Measurements from ENCODE around the gene NUTM1. TPM values are rescaled to one million over a fixed set of nuclear protein-coding genes. Genes with fewer than 3 reads are reported as not detected.

NUTM1 gene
- total and polyA plus RNA-seq, 2 of the 13 experiments (the other 11 are each of a cell fraction or from before 2014, with no cell fraction given) = not detected

GRCh38 chr15:34347951-34348638 lies 5.0 kb downstream of the NUTM1 start:
- in situ Hi-C loops (cut with HindIII; ENCODE audit: extremely low pct_ligation_motif_present, low pct_unique_long_range_greater_than_20kb) = no loop called here
- intact Hi-C loops (cut with micrococcal nuclease; ENCODE audit: unreplicated experiment) = loop anchor here (10.0 kb wide), 1 partner anchor 243 kb away; the partner anchor contains the start of genes EMC7 and PGBD4
- H3K4me1 ChIP-seq (ENCODE audit: insufficient read depth, low read length) = no peaks in the 10 kb centered on the region
- FAIRE-seq (no peak), ATAC-seq (no peak), DNase-seq (ENCODE audit: low spot score) (no peak)
- 51% methylated on average over 10 of the region's 13 CpGs for WGBS (ENCODE audit: low lambda C conversion rate)
- no peak overlapping the region for H3K4me3 ChIP-seq (replicated peaks in 1 of 3; ENCODE audit: insufficient read depth in 1 of 3, low read depth in 2 of 3, low read length in 3 of 3)
- no TSS peak for BruUV-seq (replicated peaks)
- peaks cover 2 to 14% of the 10 kb centered on the region in 2 experiments; a peak in 4 of 5 replicates for H3K27me3 ChIP-seq (ENCODE audit: control insufficient read depth in 1 of 2, insufficient read depth in 2 of 2, low read length in 2 of 2)
- no peaks in the 10 kb centered on the region for H3K36me3 ChIP-seq (replicated peaks in 1 of 2; ENCODE audit: control insufficient read depth in 1 of 2, insufficient read depth in 2 of 2, low read length in 2 of 2)
- ChIA-PET POLR2A (no interaction called here), CTCF (ENCODE audit: low intra/inter-chr PET ratio, low total read pairs) (no interaction called here)
- no peaks in the 10 kb centered on the region for H4K20me1 ChIP-seq (ENCODE audit: insufficient read depth, low read length)
- H3K9me3 ChIP-seq (ENCODE audit: low read length) = no peaks in the 10 kb centered on the region
- H3K9ac ChIP-seq (ENCODE audit: insufficient read depth, low read depth, low read length) = no peak overlapping the region
- no peak overlapping the region for H3K4me2 ChIP-seq (ENCODE audit: low read depth, low read length)
- H3K79me2 ChIP-seq (ENCODE audit: insufficient read depth, low read length) = no peaks in the 10 kb centered on the region
- no peak overlapping the region for H3K27ac ChIP-seq (ENCODE audit: extremely low read length, insufficient read depth, low read length)
- H2AFZ ChIP-seq (ENCODE audit: low read length) = no peak overlapping the region
- TF ChIP-seq, protein P1, sequence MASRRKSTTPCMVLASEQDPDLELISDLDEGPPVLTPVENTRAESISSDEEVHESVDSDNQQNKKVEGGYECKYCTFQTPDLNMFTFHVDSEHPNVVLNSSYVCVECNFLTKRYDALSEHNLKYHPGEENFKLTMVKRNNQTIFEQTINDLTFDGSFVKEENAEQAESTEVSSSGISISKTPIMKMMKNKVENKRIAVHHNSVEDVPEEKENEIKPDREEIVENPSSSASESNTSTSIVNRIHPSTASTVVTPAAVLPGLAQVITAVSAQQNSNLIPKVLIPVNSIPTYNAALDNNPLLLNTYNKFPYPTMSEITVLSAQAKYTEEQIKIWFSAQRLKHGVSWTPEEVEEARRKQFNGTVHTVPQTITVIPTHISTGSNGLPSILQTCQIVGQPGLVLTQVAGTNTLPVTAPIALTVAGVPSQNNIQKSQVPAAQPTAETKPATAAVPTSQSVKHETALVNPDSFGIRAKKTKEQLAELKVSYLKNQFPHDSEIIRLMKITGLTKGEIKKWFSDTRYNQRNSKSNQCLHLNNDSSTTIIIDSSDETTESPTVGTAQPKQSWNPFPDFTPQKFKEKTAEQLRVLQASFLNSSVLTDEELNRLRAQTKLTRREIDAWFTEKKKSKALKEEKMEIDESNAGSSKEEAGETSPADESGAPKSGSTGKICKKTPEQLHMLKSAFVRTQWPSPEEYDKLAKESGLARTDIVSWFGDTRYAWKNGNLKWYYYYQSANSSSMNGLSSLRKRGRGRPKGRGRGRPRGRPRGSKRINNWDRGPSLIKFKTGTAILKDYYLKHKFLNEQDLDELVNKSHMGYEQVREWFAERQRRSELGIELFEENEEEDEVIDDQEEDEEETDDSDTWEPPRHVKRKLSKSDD (CRISPR knock-in tag; IDR thresholded peaks at IDR 0.05; ENCODE audit: low read depth) = no peak
- no peak for TF ChIP-seq GPN1 (CRISPR knock-in tag; IDR thresholded peaks at IDR 0.05; ENCODE audit: borderline replicate concordance)
- no peak for TF ChIP-seq STAT5B (CRISPR knock-in tag; IDR thresholded peaks at IDR 0.05)
- no peak for TF ChIP-seq PCBP1 (IDR thresholded peaks at IDR 0.05; ENCODE audit: borderline replicate concordance, low read depth, low read length)
- TF ChIP-seq, protein P2, sequence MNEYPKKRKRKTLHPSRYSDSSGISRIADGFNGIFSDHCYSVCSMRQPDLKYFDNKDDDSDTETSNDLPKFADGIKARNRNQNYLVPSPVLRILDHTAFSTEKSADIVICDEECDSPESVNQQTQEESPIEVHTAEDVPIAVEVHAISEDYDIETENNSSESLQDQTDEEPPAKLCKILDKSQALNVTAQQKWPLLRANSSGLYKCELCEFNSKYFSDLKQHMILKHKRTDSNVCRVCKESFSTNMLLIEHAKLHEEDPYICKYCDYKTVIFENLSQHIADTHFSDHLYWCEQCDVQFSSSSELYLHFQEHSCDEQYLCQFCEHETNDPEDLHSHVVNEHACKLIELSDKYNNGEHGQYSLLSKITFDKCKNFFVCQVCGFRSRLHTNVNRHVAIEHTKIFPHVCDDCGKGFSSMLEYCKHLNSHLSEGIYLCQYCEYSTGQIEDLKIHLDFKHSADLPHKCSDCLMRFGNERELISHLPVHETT (CRISPR knock-in tag; conservative IDR thresholded peaks at IDR 0.05) = no peak
- no peak for TF ChIP-seq FOXC1 (CRISPR knock-in tag; IDR thresholded peaks at IDR 0.05; ENCODE audit: borderline replicate concordance)
- no peak for TF ChIP-seq IKZF5 (CRISPR knock-in tag; IDR thresholded peaks at IDR 0.05)
- TF ChIP-seq DRAP1 (CRISPR knock-in tag; IDR thresholded peaks at IDR 0.05) = no peak
- TF ChIP-seq ZNF264 (CRISPR knock-in tag; IDR thresholded peaks at IDR 0.05) = no peak
- TF ChIP-seq ZNF574 (CRISPR knock-in tag; IDR thresholded peaks at IDR 0.05) = no peak
- no peak for TF ChIP-seq HNRNPLL (IDR thresholded peaks at IDR 0.05; ENCODE audit: low read depth, low read length, poor library complexity, severe bottlenecking)
- no peak for TF ChIP-seq KLF15 (CRISPR knock-in tag; IDR thresholded peaks at IDR 0.05; ENCODE audit: borderline replicate concordance)
- TF ChIP-seq, protein P3, sequence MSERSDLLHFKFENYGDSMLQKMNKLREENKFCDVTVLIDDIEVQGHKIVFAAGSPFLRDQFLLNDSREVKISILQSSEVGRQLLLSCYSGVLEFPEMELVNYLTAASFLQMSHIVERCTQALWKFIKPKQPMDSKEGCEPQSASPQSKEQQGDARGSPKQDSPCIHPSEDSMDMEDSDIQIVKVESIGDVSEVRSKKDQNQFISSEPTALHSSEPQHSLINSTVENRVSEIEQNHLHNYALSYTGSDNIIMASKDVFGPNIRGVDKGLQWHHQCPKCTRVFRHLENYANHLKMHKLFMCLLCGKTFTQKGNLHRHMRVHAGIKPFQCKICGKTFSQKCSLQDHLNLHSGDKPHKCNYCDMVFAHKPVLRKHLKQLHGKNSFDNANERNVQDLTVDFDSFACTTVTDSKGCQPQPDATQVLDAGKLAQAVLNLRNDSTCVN (CRISPR knock-in tag; IDR thresholded peaks at IDR 0.05; ENCODE audit: borderline replicate concordance) = no peak
